NOMO-1 (cell line): ENCODE results near the gene EEF1AKMT3.
"Not testable (repeated sequence)": the region's sequence is repeated elsewhere in the genome, so short reads cannot be mapped to it uniquely, and the experiment has no call there.

Experiments
- DNase-seq, 2 experiments: peaks; one replicate each; lab custom pipeline; 2025; ENCODE audit not compliant: unreplicated experiment in 2 of 2; lab: John Stamatoyannopoulos, UW

Gene EEF1AKMT3

DNA sequence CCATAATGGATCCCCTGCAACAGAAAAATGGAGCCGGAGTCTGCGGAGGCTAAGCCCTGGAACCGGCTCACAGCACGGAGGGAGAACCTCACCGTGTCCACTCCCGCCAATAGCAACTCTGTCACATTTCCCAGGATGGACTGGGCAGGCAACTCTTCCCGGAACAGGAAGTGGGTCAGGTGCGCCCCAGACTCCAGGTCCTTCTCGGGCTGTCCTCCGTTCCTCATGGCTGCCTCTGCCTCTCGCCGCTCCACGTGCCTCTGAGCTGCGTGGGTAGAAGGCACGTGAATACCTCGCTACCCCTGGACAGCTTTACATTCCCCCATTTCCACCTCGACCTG is 7.8 kb upstream of the EEF1AKMT3 start:
- no peak for DNase-seq

DNA sequence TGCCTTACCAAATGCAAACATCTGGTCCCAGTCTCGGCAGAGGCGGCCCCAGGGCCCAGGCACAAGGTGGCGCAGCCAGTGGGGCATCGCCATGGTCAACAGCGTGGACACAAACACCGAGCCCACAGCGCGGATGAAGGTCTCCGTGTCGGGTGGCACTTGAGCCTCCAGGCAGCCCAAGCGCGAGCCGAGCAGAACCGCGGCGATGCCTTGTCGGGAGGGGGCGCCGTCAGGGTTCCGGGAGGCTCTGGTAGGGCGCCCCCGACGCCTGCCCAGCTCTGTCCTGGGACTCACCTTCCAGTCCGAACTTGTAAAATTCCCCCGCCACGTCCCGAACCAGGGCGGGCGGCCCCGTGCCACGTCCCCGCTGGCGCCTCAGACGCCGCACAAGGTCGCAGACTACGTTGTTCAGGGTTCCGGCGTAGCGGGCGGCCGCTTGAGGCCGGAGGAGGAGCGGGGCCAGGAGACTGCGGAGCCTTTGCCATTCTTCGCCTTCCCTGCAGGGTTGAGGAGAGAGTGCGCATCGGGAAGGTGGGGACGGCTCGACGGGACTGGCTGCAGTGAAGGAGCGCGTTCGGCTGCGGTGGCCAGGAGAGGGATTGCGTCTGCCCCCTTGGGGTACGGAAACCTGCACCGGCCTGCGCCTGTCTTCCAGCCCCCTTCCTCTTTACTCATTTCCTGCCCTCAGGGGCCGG is 7.3 kb upstream of the EEF1AKMT3 start:
- peak in 1 of 2 experiments; percentile 45 for DNase-seq

- DNase-seq, result peak in 1 of 2 experiments; percentile 5
Measured at GRCh38 chr12:57765698-57766463, 6.5 kb upstream of the EEF1AKMT3 start.

DNA sequence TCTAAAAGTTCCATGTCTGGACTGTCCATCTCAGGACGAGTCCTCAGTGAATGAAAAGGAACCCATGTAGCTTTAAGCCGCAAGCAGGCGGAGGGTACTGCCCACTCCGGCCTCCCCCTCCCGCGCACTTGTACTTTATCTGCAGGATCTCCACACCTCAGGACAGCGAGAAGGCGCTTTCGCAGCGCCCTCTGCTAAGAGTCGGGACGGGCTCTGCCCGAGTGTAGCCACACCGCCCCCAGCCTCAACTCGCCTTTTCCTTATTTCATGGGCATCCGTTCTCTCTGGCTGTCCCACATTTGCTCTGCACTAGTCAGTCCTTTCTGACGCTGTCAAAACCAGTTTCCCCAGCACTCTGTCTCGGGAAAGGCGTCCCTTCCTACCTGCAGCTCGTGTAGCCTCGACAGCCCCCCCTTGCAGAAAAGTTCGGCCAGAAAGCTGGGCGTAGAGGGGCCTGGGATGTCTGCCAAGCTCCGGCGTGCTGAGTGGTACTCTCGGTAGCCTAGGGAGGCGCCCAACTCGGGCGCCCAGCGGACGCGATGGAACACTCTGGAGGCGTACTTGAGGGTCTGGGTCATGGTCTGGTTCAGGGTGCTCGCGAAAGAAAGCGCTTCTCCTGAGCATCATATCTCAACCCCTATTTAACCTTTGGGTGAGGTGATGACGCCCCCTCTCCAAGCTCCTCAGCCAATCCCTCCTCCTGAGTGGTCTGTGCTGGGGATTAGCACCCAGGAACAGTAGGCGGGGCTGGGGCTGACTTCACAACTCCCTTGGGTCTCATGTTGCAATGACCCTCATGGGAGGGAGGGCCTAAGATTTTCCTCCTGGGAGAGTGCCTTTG is 5.7 kb upstream of the EEF1AKMT3 start, which contains the start of gene CYP27B1:
TSS of gene CYP27B1 (minus strand) at position 615 of the 841 bp plus-strand sequence. CDS start at position 578, 37 bp downstream.
- DNase-seq, result no peak

DNA sequence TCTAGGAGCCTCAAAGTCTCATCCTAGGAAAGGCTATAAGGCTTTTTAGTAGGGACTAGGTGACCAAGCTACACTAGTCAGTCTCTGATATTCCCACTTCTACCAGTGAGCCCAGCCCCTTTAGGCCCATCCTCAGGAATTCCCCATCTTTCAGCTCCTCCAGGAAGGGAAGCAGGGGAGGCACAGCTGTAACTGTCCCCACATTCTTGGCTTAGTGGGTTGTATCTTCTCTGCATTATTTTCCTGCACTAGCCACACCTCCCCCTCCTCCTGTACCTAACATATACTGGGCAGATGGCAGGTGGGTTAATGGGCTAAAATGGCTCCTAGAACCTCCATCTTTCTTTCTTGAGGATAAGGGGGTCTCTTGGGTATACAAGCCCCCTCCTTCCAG is 5.1 kb upstream of the EEF1AKMT3 start:
- DNase-seq, result no peak

- DNase-seq, result no peak
Measured at GRCh38 chr12:57767876-57768275, 4.5 kb upstream of the EEF1AKMT3 start.

DNA sequence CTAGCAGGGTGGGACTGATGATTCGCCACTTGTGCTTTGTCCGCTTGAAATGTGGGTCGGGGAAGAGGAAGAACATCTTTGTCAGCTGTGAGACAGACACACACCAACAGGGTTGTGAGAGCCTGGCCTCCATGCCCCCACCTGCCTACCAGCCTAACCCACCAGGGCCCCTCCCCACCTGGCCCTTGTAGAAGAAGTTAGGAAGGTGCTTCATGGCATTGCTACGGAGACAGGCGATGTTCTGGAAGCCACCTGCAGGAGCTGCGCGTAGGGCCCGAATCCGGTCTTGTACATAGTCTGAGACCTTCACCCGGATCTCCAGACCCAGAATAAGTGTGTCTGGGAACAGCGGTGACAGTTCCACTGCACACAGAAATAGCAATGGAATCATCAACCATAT is 2.8 kb upstream of the EEF1AKMT3 start:
- no peak for DNase-seq

- no peak for DNase-seq
Measured at GRCh38 chr12:57770734-57771133, 1.7 kb upstream of the EEF1AKMT3 start.

DNA sequence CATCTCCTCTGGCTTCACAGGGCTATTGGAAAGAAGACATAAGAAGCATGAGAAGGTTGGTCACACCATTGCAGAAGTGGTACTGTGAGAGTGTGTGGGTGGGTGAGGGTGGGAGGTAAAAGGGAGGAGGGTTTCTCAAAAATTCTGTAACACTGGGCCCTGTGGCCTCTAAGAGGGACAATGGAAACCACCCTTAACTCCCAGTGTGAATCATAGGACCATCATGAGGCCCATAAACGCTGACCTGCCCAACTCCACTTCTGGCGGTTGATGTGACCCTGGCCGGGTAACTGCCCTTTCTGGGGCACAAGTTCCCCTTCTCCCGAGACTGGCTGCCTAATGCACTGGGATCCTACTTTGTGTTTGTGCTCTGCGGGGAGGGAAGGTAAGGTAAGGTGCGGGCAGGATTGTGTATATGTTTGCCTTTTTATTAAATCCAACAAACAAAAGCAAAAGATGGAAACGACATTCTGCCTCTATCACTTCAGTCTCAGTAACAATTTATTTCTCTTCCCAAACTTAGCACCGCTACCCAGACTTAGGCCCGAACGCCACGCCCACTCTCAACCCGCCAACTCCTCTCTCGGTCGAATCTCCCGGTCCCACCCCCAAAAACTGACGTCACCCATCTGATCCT is 1.1 kb upstream of the EEF1AKMT3 start:
- DNase-seq, result peak; percentile 83 to 92

DNA sequence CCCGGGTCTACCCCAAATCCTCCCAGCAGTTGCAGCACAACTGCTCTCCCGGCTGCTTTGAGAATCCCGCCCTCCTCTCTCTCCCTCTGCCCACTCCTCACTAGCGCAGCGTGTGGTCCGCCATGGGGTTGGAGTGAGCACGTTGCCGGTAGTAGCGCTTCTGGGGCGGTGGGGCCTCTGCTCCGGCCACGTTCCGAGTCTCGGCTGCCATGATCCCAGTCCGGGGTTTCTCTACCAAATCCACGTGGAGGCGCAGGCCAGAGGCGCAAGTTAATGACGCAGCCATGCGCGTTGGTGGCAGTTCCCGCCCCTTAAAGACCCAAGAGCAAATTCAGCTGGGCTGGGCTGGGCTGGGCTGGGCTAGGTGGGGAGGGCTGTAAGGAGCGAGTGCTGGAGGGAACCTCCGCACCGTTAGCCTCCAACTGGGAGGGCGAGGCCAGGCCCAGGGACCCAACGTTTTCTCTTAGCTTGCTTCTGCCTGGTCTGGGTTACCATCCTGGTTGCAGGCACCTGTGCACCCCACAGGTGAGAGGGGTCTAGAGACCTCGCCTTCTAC is 463 bp upstream of the EEF1AKMT3 start, which contains the start of gene METTL1:
TSS of gene METTL1 (minus strand) at position 233 of the 556 bp plus-strand sequence. CDS start at position 211, 22 bp downstream.
- peak; percentile 93 to 98 for DNase-seq

- not testable (repeated sequence) for DNase-seq
Measured at GRCh38 chr12:57774634-57775033, 2.2 kb downstream of the EEF1AKMT3 start.

DNA sequence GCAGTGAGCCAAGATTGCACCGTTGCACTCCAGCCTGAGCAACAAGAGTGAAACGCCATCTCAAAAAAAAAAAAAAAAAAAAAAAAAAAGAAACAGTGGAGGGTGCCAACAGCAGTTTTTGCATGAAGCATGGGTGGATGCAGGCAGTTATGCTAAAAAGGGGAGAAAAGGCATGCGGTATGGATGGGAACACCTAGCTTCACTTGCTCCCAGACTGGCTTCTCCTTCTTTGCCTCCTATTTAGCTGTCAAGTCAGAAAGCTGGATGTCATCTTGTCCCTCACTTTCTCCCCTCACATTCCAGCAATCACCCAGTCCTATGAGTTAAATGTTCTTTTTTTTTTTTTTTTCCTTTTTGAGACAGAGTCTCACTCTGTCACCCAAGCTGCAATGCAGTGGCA is 2.6 kb downstream of the EEF1AKMT3 start:
- no peak for DNase-seq

GRCh38 chr12:57775563-57776246 is 3.3 kb downstream of the EEF1AKMT3 start:
- peak in 1 of 2 experiments; percentile 11 for DNase-seq

DNA sequence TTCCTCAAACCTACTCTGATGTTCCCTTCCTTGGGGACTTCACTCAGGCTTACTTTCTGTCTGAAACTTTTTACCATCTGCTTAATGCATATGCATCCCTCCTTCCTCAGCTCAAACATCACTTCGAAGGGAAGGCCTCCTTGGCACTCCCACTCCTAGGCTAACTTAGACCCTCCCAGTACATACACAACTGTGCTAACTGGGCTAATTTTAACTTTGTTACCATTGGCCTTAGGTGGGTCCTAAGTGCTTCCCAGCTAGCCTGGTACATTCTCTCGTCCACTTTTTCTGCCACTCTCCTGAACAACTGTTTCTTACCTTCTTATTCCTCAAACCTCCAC is 3.8 kb downstream of the EEF1AKMT3 start:
- no peak for DNase-seq

DNA sequence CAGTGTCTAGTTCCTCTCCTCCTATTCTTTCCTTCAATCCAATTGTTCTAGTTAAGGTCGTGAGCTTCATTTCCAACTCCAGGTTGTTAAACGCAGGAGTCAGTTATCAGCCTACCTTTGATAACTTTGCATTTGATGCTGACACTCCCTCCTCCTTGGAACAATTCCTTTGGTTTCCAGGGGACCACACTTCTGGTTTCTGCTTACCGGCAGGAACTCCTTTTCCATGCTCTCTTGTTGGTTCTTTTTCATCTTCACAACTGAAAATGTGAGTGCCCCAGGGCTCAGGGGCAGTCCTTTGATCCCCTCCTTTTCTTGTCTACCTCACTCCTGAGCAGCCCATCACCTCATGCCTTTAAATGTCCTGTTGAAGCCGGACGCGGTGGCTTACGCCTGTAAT is 5.0 kb downstream of the EEF1AKMT3 start:
- no peak for DNase-seq

- no peak for DNase-seq
Measured at GRCh38 chr12:57777911-57778310, 5.5 kb downstream of the EEF1AKMT3 start.

GRCh38 chr12:57779736-57780135 is 7.3 kb downstream of the EEF1AKMT3 start:
- DNase-seq, result no peak

GRCh38 chr12:57780284-57780897 is 8.0 kb downstream of the EEF1AKMT3 start:
- DNase-seq, result no peak

DNA sequence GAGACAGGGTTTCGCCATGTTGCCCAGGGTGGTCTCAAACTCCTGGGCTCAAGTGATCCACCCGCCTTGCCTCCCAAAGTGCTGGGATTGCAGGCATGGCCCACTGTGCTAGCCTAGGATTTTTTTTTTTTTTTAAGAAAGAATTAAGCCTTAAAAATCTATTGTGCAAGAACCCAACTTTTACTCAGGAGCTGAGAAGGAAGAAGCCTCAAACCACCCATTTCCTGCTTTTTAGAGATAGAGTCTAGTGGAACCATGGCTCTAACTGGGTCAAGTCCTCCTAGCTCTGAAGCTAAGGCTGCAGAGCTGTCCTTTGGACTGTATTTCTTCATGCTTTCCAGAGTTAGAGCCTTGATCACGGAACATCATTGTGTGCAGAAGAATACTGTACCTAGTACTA is 8.8 kb downstream of the EEF1AKMT3 start:
- peak; percentile 24 to 82 for DNase-seq
